ENCODE measurements around the gene EID2.

Gene EID2

GRCh38 chr19:39533003-39533512, 6.9 kb downstream of the EID2 start:
- no peak for DNase-seq

GRCh38 chr19:39532233-39533002, 7.5 kb downstream of the EID2 start, which contains the start of gene EID2B:
EID2B (minus strand) TSS chr19:39532852; CDS start chr19:39532802, 50 bp downstream.
- DNase-seq = peak; percentile 75

GRCh38 chr19:39531834-39532232, 8.1 kb downstream of the EID2 start:
- no peak for DNase-seq

GRCh38 chr19:39525205-39525604, 14.8 kb downstream of the EID2 start:
- DNase-seq = no peak

- DNase-seq = no peak
Measured at GRCh38 chr19:39524495-39524894, 15.5 kb downstream of the EID2 start.

- DNase-seq = no peak
Measured at GRCh38 chr19:39520541-39521484, 19.1 kb downstream of the EID2 start.

- DNase-seq = no peak
Measured at GRCh38 chr19:39518975-39519374, 21.0 kb downstream of the EID2 start.

- DNase-seq = no peak
Measured at GRCh38 chr19:39518458-39518857, 21.5 kb downstream of the EID2 start.

- no peak for DNase-seq
Measured at GRCh38 chr19:39517432-39517831, 22.5 kb downstream of the EID2 start.

- DNase-seq = no peak
Measured at GRCh38 chr19:39516270-39516669, 23.7 kb downstream of the EID2 start.

- no peak for DNase-seq
Measured at GRCh38 chr19:39515551-39516191, 24.3 kb downstream of the EID2 start.

- DNase-seq = no peak
Measured at GRCh38 chr19:39514840-39515550, 25.0 kb downstream of the EID2 start, which contains the start of gene SELENOV. SELENOV (plus strand) TSS chr19:39515139; CDS start chr19:39515213, 74 bp downstream.

- DNase-seq = no peak
Measured at GRCh38 chr19:39512988-39513387, 27.0 kb downstream of the EID2 start.

- DNase-seq = no peak
Measured at GRCh38 chr19:39509233-39509632, 30.7 kb downstream of the EID2 start.

GRCh38 chr19:39508629-39509028, 31.3 kb downstream of the EID2 start:
- no peak for DNase-seq

GRCh38 chr19:39507715-39508364, 32.1 kb downstream of the EID2 start:
- DNase-seq = no peak

GRCh38 chr19:39506944-39507714, 32.8 kb downstream of the EID2 start:
- DNase-seq = no peak

- no peak for DNase-seq
Measured at GRCh38 chr19:39506598-39506943, 33.4 kb downstream of the EID2 start.

- peak; percentile 65 for DNase-seq
Measured at GRCh38 chr19:39502640-39503417, 37.1 kb downstream of the EID2 start.

GRCh38 chr19:39501340-39501739, 38.6 kb downstream of the EID2 start:
- no peak for DNase-seq
